GM12878 (cell line): ENCODE data around the gene PSENEN. TPM values are rescaled to one million over a fixed set of nuclear protein-coding genes. Genes with fewer than 3 reads are reported as not detected.

Experiments used
- ATAC-seq: fragments of 200-7000 bp; cut with Tn5 transposase; 3 replicates; pipeline ENCODE4 v1.9.1; 2020; ENCODE audit warnings: mild to moderate bottlenecking, moderate library complexity
- BruUV-seq: library from RNA; stranded (reverse); fragments of 400-500 nt; replicated peaks from 2 replicates; lab custom pipeline; 2021; lab: Mats Ljungman, UMichigan
- CTCF ChIA-PET: fragments of 300-600 bp; sonication (Branson Sonifier 250); formaldehyde crosslinking; extraction: SDS; loops from one replicate; lab custom pipeline; 2021; ENCODE audit warnings: inconsistent platforms; lab: Yijun Ruan, JAX
- POLR2A ChIA-PET: fragments of 350-600 bp; formaldehyde crosslinking; extraction: SDS; loops from one replicate; lab custom pipeline; 2021; ENCODE audit warnings: inconsistent platforms; lab: Charles Lee
- RAD21 ChIA-PET: fragments of 300-600 bp; sonication (Branson Sonifier 250); formaldehyde crosslinking; loops from one replicate; lab custom pipeline; 2023; ENCODE audit warnings: antibody characterized with exemption; ENCODE audit not compliant: unreplicated experiment; lab: Charles Lee
- SMC1A ChIA-PET: fragments of 300-600 bp; sonication (Branson Sonifier 250); formaldehyde crosslinking; loops from one replicate; lab custom pipeline; 2023; ENCODE audit not compliant: unreplicated experiment, uncharacterized antibody; lab: Charles Lee
- DNase-seq: peaks from one replicate; pipeline ENCODE4 v3.0.0-alpha.2; 2011; ENCODE audit warnings: low read depth, low spot score
- FAIRE-seq: peaks from 3 replicates; lab custom pipeline; 2011; peaks lifted over from hg19 to GRCh38; lab: Jason Lieb, UNC
- H2AFZ ChIP-seq: 2 replicates; pipeline ENCODE4 v1.6.0; 2011; ENCODE audit warnings: low read depth, low read length, control low read depth; ENCODE audit not compliant: control insufficient read depth
- H3K27ac ChIP-seq: 2 replicates; pipeline ENCODE4 v1.5.1; 2011; ENCODE audit warnings: control low read depth; ENCODE audit not compliant: control insufficient read depth, insufficient read depth
- H3K27me3 ChIP-seq, 2 experiments: replicated peaks in 1 of 2; 2 replicates each; pipeline versions ENCODE4 v1.6.0 to v1.6.1; 2011; ENCODE audit warnings: low read length in 1 of 2; ENCODE audit not compliant: control insufficient read depth in 2 of 2, insufficient read depth in 2 of 2
- H3K36me3 ChIP-seq, 2 experiments: 2 replicates each; pipeline ENCODE4 v1.5.1; 2011; ENCODE audit warnings: low read length in 1 of 2; ENCODE audit not compliant: control insufficient read depth in 2 of 2, insufficient read depth in 2 of 2
- H3K4me1 ChIP-seq: 2 replicates; pipeline ENCODE4 v1.6.1; 2011; ENCODE audit warnings: mild to moderate bottlenecking, low read length, moderate library complexity, mixed read lengths; ENCODE audit not compliant: control insufficient read depth, insufficient read depth
- H3K4me2 ChIP-seq: 2 replicates; pipeline ENCODE4 v1.6.0; 2011; ENCODE audit warnings: control low read depth; ENCODE audit not compliant: control insufficient read depth, insufficient read depth
- H3K4me3 ChIP-seq: fragments of 200-600 bp; sonication (generic); 2 replicates; pipeline ENCODE4 v1.5.1; 2016
- H3K79me2 ChIP-seq: 2 replicates; pipeline ENCODE4 v1.6.0; 2011; ENCODE audit warnings: low read length; ENCODE audit not compliant: control insufficient read depth, insufficient read depth
- H3K9ac ChIP-seq: 2 replicates; pipeline ENCODE4 v1.8.0; 2011; ENCODE audit warnings: low read length, control low read depth, mixed read lengths; ENCODE audit not compliant: control insufficient read depth, insufficient read depth
- H3K9me3 ChIP-seq: replicated peaks from 3 replicates; pipeline ENCODE4 v1.5.1; 2011; ENCODE audit warnings: mild to moderate bottlenecking, low read length; ENCODE audit not compliant: control insufficient read depth, insufficient read depth
- H4K20me1 ChIP-seq: 2 replicates; pipeline ENCODE4 v1.6.0; 2011; ENCODE audit not compliant: control insufficient read depth, insufficient read depth
- FOXM1 ChIP-seq: IDR thresholded peaks from 2 replicates; pipeline ENCODE4 v1.6.1; 2012; ENCODE audit warnings: low read depth, mild to moderate bottlenecking, inconsistent platforms, low read length, moderate library complexity
- KDM1A ChIP-seq: fragments of 200-600 bp; sonication (generic); IDR thresholded peaks from 2 replicates; pipeline ENCODE4 v1.6.1; 2016; ENCODE audit warnings: borderline replicate concordance
- KLF5 ChIP-seq: fragments of 450-650 bp; IDR thresholded peaks from 2 replicates; pipeline ENCODE4 v1.6.1; 2014; ENCODE audit warnings: mild to moderate bottlenecking; ENCODE audit not compliant: partially characterized antibody
- RB1 ChIP-seq: fragments of 450-650 bp; formaldehyde crosslinking; IDR thresholded peaks from 2 replicates; pipeline ENCODE4 v1.6.1; 2017; ENCODE audit warnings: mild to moderate bottlenecking, borderline replicate concordance
- REST ChIP-seq: IDR thresholded peaks from 2 replicates; pipeline ENCODE4 v1.6.1; 2012; ENCODE audit warnings: mild to moderate bottlenecking, low read depth, low read length
- SMAD5 ChIP-seq: IDR thresholded peaks from 2 replicates; pipeline ENCODE4 v1.6.1; 2016; ENCODE audit warnings: antibody characterized with exemption, low read depth
- SMC3 ChIP-seq: IDR thresholded peaks from 2 replicates; pipeline ENCODE4 v1.6.1; 2011; ENCODE audit warnings: low read length, improper control_type of control experiment, borderline replicate concordance
- ZNF622 ChIP-seq: fragments of 450-650 bp; IDR thresholded peaks from 2 replicates; pipeline ENCODE4 v1.6.1; 2017; ENCODE audit warnings: mild to moderate bottlenecking, inconsistent platforms
- ZSCAN29 ChIP-seq: fragments of 450-650 bp; IDR thresholded peaks from 2 replicates; pipeline ENCODE4 v1.6.1; 2017; ENCODE audit warnings: mild to moderate bottlenecking, moderate library complexity
- WGBS: methylation state at CpG from one replicate; pipeline ENCODE4 v1.1.6; 2016; ENCODE audit warnings: low lambda C conversion rate; ENCODE audit not compliant: insufficient replicate concordance, insufficient coverage; ENCODE audit errors: missing lambda C conversion rate; 5-methylcytosine and 5-hydroxymethylcytosine counted together
- in situ Hi-C: fragments of 300-500 bp; cut with MboI; formaldehyde crosslinking; loops from 9 replicates; pipeline ENCODE4 v1.14.3; 2018; ENCODE audit warnings: mixed read lengths
- intact Hi-C: fragments of 100-400 bp; cut with micrococcal nuclease; formaldehyde crosslinking; loops from one replicate; pipeline ENCODE4 v1.14.2; 2022; ENCODE audit not compliant: unreplicated experiment
- polyA plus RNA-seq, 11 experiments: library from polyadenylated mRNA; depleted of rRNA in 4 of 11; unstranded in 6 of 11; stranded (reverse) in 5 of 11; fragments of >200 nt; fragmentation: Nextera tagmentation in 4 of 11; fragmentation: Illumina TruSeq in 1 of 11; extraction: Ambion mirVana in 4 of 11; extraction: Trizol in 1 of 11; gene quantifications; 1 replicate in 1 of 11; 2 replicates in 10 of 11; pipeline versions ENCODE4 v1.2.1 to v1.2.3, GENCODE V29; 2011 to 2016; ENCODE audit warnings: inconsistent platforms in 2 of 11, missing spikeins in 2 of 11, low read depth in 1 of 11
- total RNA-seq, 4 experiments: library from RNA; depleted of rRNA in 3 of 4; stranded (reverse); fragments of >200 nt in 3 of 4; fragmentation: Illumina TruSeq in 1 of 4; extraction: Trizol in 1 of 4; gene quantifications; 2 replicates each; pipeline versions ENCODE4 v1.2.1 to v1.2.3, GENCODE V29; 2013 to 2021
- TF ChIP-seq, protein P1 (sequence below): fragments of 450-650 bp; IDR thresholded peaks from 2 replicates; pipeline ENCODE4 v1.6.1; 2017; ENCODE audit warnings: mild to moderate bottlenecking, low read depth, inconsistent platforms; ENCODE audit not compliant: poor library complexity, severe bottlenecking

Gene PSENEN
- total and polyA plus RNA-seq, 10 of the 15 experiments (the other 5 are each of a cell fraction or from before 2014, with no cell fraction given): 14.4 to 178 (median 43.5) TPM

GRCh38 chr19:35779033-35779432 lies 33.6 kb downstream of the PSENEN start (continued):
- TF ChIP-seq REST: no peak
- TF ChIP-seq, protein P1, sequence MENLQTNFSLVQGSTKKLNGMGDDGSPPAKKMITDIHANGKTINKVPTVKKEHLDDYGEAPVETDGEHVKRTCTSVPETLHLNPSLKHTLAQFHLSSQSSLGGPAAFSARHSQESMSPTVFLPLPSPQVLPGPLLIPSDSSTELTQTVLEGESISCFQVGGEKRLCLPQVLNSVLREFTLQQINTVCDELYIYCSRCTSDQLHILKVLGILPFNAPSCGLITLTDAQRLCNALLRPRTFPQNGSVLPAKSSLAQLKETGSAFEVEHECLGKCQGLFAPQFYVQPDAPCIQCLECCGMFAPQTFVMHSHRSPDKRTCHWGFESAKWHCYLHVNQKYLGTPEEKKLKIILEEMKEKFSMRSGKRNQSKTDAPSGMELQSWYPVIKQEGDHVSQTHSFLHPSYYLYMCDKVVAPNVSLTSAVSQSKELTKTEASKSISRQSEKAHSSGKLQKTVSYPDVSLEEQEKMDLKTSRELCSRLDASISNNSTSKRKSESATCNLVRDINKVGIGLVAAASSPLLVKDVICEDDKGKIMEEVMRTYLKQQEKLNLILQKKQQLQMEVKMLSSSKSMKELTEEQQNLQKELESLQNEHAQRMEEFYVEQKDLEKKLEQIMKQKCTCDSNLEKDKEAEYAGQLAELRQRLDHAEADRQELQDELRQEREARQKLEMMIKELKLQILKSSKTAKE: no peak
- no peak for TF ChIP-seq KDM1A

GRCh38 chr19:35780058-35780457 lies 34.6 kb downstream of the PSENEN start:
- no peak for DNase-seq
- H3K36me3 ChIP-seq: no peaks in the 10 kb centered on the region; a peak in 1 of 4 replicates
- no peak overlapping the region for H3K4me3 ChIP-seq
- intact Hi-C loops (no loop called here), in situ Hi-C loops (no loop called here)
- H4K20me1 ChIP-seq: no peaks in the 10 kb centered on the region
- no peak overlapping the region for H2AFZ ChIP-seq
- ChIA-PET RAD21 (no interaction called here), SMC1A (no interaction called here), POLR2A (interaction anchor here (0.5 to 1.6 kb wide), 2 partner anchors 32 to 62 kb away, joined by 3 to 4 read pairs; partner anchors contain the start of gene LIN37), CTCF (no interaction called here)
- ATAC-seq: no peak
- TF ChIP-seq SMC3 (no peak), KLF5 (no peak), RB1 (no peak), SMAD5 (no peak), ZNF622 (no peak), ZSCAN29 (no peak), FOXM1 (no peak)
- H3K9ac ChIP-seq: no peak overlapping the region
- no peaks in the 10 kb centered on the region for H3K4me1 ChIP-seq
- no peak overlapping the region for H3K4me2 ChIP-seq
- no peaks in the 10 kb centered on the region for H3K27me3 ChIP-seq
- no peak overlapping the region for H3K27ac ChIP-seq
- no TSS peak for BruUV-seq
- no peak for FAIRE-seq
- H3K79me2 ChIP-seq: no peaks in the 10 kb centered on the region
- H3K9me3 ChIP-seq: no peaks in the 10 kb centered on the region
- WGBS: 95% methylated on average over 13 of the region's 16 CpGs
